Measurements from ENCODE around the gene MRPL52. TPM values are rescaled to one million over a fixed set of nuclear protein-coding genes. Genes with fewer than 3 reads are reported as not detected.
"Not testable (repeated sequence)": the region's sequence is repeated elsewhere in the genome, so short reads cannot be mapped to it uniquely, and the experiment has no call there.

The MRPL52 gene
- polyA plus RNA-seq, 2 donors = 99.8 to 182 TPM

- no peaks in the 10 kb centered on the region for H3K4me1 ChIP-seq (ENCODE audit: control insufficient read depth in 2 of 2, insufficient read depth in 2 of 2, low read length in 1 of 2)
- no peak overlapping the region for H3K4me3 ChIP-seq (ENCODE audit: low read depth in 1 of 2, low read length in 2 of 2)
- H3K27ac ChIP-seq (ENCODE audit: low read depth in 2 of 2, low read length in 1 of 2) = no peak overlapping the region
- no peaks in the 10 kb centered on the region for H3K27me3 ChIP-seq (ENCODE audit: control insufficient read depth in 1 of 2, insufficient read depth in 2 of 2, low read length in 2 of 2)
- whole genome bisulfite sequencing, 2 donors = 80 to 85% methylated on average over 7 of the region's 7 CpGs
- H3K9me3 ChIP-seq (ENCODE audit: control insufficient read depth in 2 of 2, insufficient read depth in 1 of 2, low read depth in 1 of 2, low read length in 1 of 2) = no peaks in the 10 kb centered on the region
- H3K36me3 ChIP-seq (ENCODE audit: control insufficient read depth in 2 of 2, insufficient read depth in 2 of 2, low read length in 1 of 2) = no peaks in the 10 kb centered on the region
Observed at GRCh38 chr14:22794551-22794951, 35.1 kb upstream of the MRPL52 start.

GRCh38 chr14:22796087-22796707 is 33.5 kb upstream of the MRPL52 start:
- 53 to 66% methylated on average over 5 of the region's 5 CpGs for WGBS, 2 donors
- H3K36me3 ChIP-seq (ENCODE audit: control insufficient read depth in 2 of 2, insufficient read depth in 2 of 2, low read length in 1 of 2) = no peaks in the 10 kb centered on the region
- H3K4me1 ChIP-seq (ENCODE audit: control insufficient read depth in 2 of 2, insufficient read depth in 2 of 2, low read length in 1 of 2) = no peaks in the 10 kb centered on the region
- no peak overlapping the region for H3K4me3 ChIP-seq (ENCODE audit: low read depth in 1 of 2, low read length in 2 of 2)
- no peak overlapping the region for H3K27ac ChIP-seq (ENCODE audit: low read depth in 2 of 2, low read length in 1 of 2)
- H3K9me3 ChIP-seq (ENCODE audit: control insufficient read depth in 2 of 2, insufficient read depth in 1 of 2, low read depth in 1 of 2, low read length in 1 of 2) = no peaks in the 10 kb centered on the region
- no peaks in the 10 kb centered on the region for H3K27me3 ChIP-seq (ENCODE audit: control insufficient read depth in 1 of 2, insufficient read depth in 2 of 2, low read length in 2 of 2)

GRCh38 chr14:22797017-22797917 is 32.4 kb upstream of the MRPL52 start:
- Histone ChIP-seq H3K9me3 (ENCODE audit: control insufficient read depth in 2 of 2, insufficient read depth in 1 of 2, low read depth in 1 of 2, low read length in 1 of 2) (no peaks in the 10 kb centered on the region), H3K27ac (ENCODE audit: low read depth in 2 of 2, low read length in 1 of 2) (no peak overlapping the region), H3K4me3 (ENCODE audit: low read depth in 1 of 2, low read length in 2 of 2) (no peak overlapping the region), H3K36me3 (ENCODE audit: control insufficient read depth in 2 of 2, insufficient read depth in 2 of 2, low read length in 1 of 2) (no peaks in the 10 kb centered on the region), H3K27me3 (ENCODE audit: control insufficient read depth in 1 of 2, insufficient read depth in 2 of 2, low read length in 2 of 2) (no peaks in the 10 kb centered on the region), H3K4me1 (ENCODE audit: control insufficient read depth in 2 of 2, insufficient read depth in 2 of 2, low read length in 1 of 2) (no peaks in the 10 kb centered on the region)
- WGBS, 2 donors = 44 to 46% methylated on average over 5 of the region's 5 CpGs

- Histone ChIP-seq H3K4me1 (ENCODE audit: control insufficient read depth in 2 of 2, insufficient read depth in 2 of 2, low read length in 1 of 2) (no peaks in the 10 kb centered on the region), H3K4me3 (ENCODE audit: low read depth in 1 of 2, low read length in 2 of 2) (no peak overlapping the region), H3K27ac (ENCODE audit: low read depth in 2 of 2, low read length in 1 of 2) (no peak overlapping the region), H3K9me3 (ENCODE audit: control insufficient read depth in 2 of 2, insufficient read depth in 1 of 2, low read depth in 1 of 2, low read length in 1 of 2) (no peaks in the 10 kb centered on the region), H3K27me3 (ENCODE audit: control insufficient read depth in 1 of 2, insufficient read depth in 2 of 2, low read length in 2 of 2) (no peaks in the 10 kb centered on the region), H3K36me3 (ENCODE audit: control insufficient read depth in 2 of 2, insufficient read depth in 2 of 2, low read length in 1 of 2) (no peaks in the 10 kb centered on the region)
- 47% methylated on average over 2 of the region's 2 CpGs for WGBS, 2 donors
Observed at GRCh38 chr14:22798528-22798927, 31.2 kb upstream of the MRPL52 start.

GRCh38 chr14:22800346-22800745 is 29.3 kb upstream of the MRPL52 start:
- H3K36me3 ChIP-seq (ENCODE audit: control insufficient read depth in 2 of 2, insufficient read depth in 2 of 2, low read length in 1 of 2) = no peaks in the 10 kb centered on the region
- no peak overlapping the region for H3K4me3 ChIP-seq (ENCODE audit: low read depth in 1 of 2, low read length in 2 of 2)
- H3K27ac ChIP-seq (ENCODE audit: low read depth in 2 of 2, low read length in 1 of 2) = no peak overlapping the region
- WGBS, 2 donors = 79 to 91% methylated on average over 10 of the region's 10 CpGs
- H3K27me3 ChIP-seq (ENCODE audit: control insufficient read depth in 1 of 2, insufficient read depth in 2 of 2, low read length in 2 of 2) = no peaks in the 10 kb centered on the region
- H3K9me3 ChIP-seq (ENCODE audit: control insufficient read depth in 2 of 2, insufficient read depth in 1 of 2, low read depth in 1 of 2, low read length in 1 of 2) = no peaks in the 10 kb centered on the region
- no peaks in the 10 kb centered on the region for H3K4me1 ChIP-seq (ENCODE audit: control insufficient read depth in 2 of 2, insufficient read depth in 2 of 2, low read length in 1 of 2)

- Histone ChIP-seq H3K27me3 (ENCODE audit: control insufficient read depth in 1 of 2, insufficient read depth in 2 of 2, low read length in 2 of 2) (no peaks in the 10 kb centered on the region), H3K36me3 (ENCODE audit: control insufficient read depth in 2 of 2, insufficient read depth in 2 of 2, low read length in 1 of 2) (no peaks in the 10 kb centered on the region), H3K4me1 (ENCODE audit: control insufficient read depth in 2 of 2, insufficient read depth in 2 of 2, low read length in 1 of 2) (no peaks in the 10 kb centered on the region), H3K4me3 (ENCODE audit: low read depth in 1 of 2, low read length in 2 of 2) (no peak overlapping the region), H3K9me3 (ENCODE audit: control insufficient read depth in 2 of 2, insufficient read depth in 1 of 2, low read depth in 1 of 2, low read length in 1 of 2) (no peaks in the 10 kb centered on the region), H3K27ac (ENCODE audit: low read depth in 2 of 2, low read length in 1 of 2) (no peak overlapping the region)
- 82 to 86% methylated on average over 8 of the region's 8 CpGs for WGBS, 2 donors
Observed at GRCh38 chr14:22801716-22802115, 28.0 kb upstream of the MRPL52 start.

- H3K27ac ChIP-seq (ENCODE audit: low read depth in 2 of 2, low read length in 1 of 2) = no peak overlapping the region
- H3K9me3 ChIP-seq (ENCODE audit: control insufficient read depth in 2 of 2, insufficient read depth in 1 of 2, low read depth in 1 of 2, low read length in 1 of 2) = no peaks in the 10 kb centered on the region
- no peaks in the 10 kb centered on the region for H3K27me3 ChIP-seq (ENCODE audit: control insufficient read depth in 1 of 2, insufficient read depth in 2 of 2, low read length in 2 of 2)
- H3K36me3 ChIP-seq (ENCODE audit: control insufficient read depth in 2 of 2, insufficient read depth in 2 of 2, low read length in 1 of 2) = no peaks in the 10 kb centered on the region
- no peak overlapping the region for H3K4me3 ChIP-seq (ENCODE audit: low read depth in 1 of 2, low read length in 2 of 2)
- 81 to 82% methylated on average over 12 of the region's 12 CpGs for WGBS, 2 donors
- no peaks in the 10 kb centered on the region for H3K4me1 ChIP-seq (ENCODE audit: control insufficient read depth in 2 of 2, insufficient read depth in 2 of 2, low read length in 1 of 2)
Observed at GRCh38 chr14:22802860-22803686, 26.6 kb upstream of the MRPL52 start.

GRCh38 chr14:22803687-22803974 is 26.1 kb upstream of the MRPL52 start:
- WGBS, 2 donors = 80 to 84% methylated on average over 3 of the region's 3 CpGs
- no peaks in the 10 kb centered on the region for H3K9me3 ChIP-seq (ENCODE audit: control insufficient read depth in 2 of 2, insufficient read depth in 1 of 2, low read depth in 1 of 2, low read length in 1 of 2)
- H3K4me1 ChIP-seq (ENCODE audit: control insufficient read depth in 2 of 2, insufficient read depth in 2 of 2, low read length in 1 of 2) = no peaks in the 10 kb centered on the region
- H3K4me3 ChIP-seq (ENCODE audit: low read depth in 1 of 2, low read length in 2 of 2) = no peak overlapping the region
- no peaks in the 10 kb centered on the region for H3K27me3 ChIP-seq (ENCODE audit: control insufficient read depth in 1 of 2, insufficient read depth in 2 of 2, low read length in 2 of 2)
- H3K36me3 ChIP-seq (ENCODE audit: control insufficient read depth in 2 of 2, insufficient read depth in 2 of 2, low read length in 1 of 2) = no peaks in the 10 kb centered on the region
- H3K27ac ChIP-seq (ENCODE audit: low read depth in 2 of 2, low read length in 1 of 2) = no peak overlapping the region

GRCh38 chr14:22805235-22805634 is 24.5 kb upstream of the MRPL52 start:
- H3K27me3 ChIP-seq (ENCODE audit: control insufficient read depth in 1 of 2, insufficient read depth in 2 of 2, low read length in 2 of 2); H3K9me3 ChIP-seq (ENCODE audit: control insufficient read depth in 2 of 2, insufficient read depth in 1 of 2, low read depth in 1 of 2, low read length in 1 of 2); H3K4me3 ChIP-seq (ENCODE audit: low read depth in 1 of 2, low read length in 2 of 2); H3K36me3 ChIP-seq (ENCODE audit: control insufficient read depth in 2 of 2, insufficient read depth in 2 of 2, low read length in 1 of 2); H3K4me1 ChIP-seq (ENCODE audit: control insufficient read depth in 2 of 2, insufficient read depth in 2 of 2, low read length in 1 of 2); H3K27ac ChIP-seq (ENCODE audit: low read depth in 2 of 2, low read length in 1 of 2): not testable (repeated sequence)
- 88 to 91% methylated on average over 4 of the region's 4 CpGs for WGBS, 2 donors
